HUES6 (cell line): ENCODE results near the gene SLC44A3.
A peak's percentile ranks its signal among the peaks of the same experiment; 100 is the strongest.
"Not testable (repeated sequence)": the region's sequence is repeated elsewhere in the genome, so short reads cannot be mapped to it uniquely, and the experiment has no call there.

Source experiments
- H3K27ac ChIP-seq: 2 replicates; pipeline ENCODE4 v1.7.0; 2013; ENCODE audit warnings: low read depth, mild to moderate bottlenecking, low read length, inconsistent platforms
- H3K27me3 ChIP-seq: 2 replicates; pipeline ENCODE4 v1.6.1; 2013; ENCODE audit warnings: low read length; ENCODE audit not compliant: control insufficient read depth, insufficient read depth
- H3K36me3 ChIP-seq: 2 replicates; pipeline ENCODE4 v1.6.1; 2013; ENCODE audit warnings: low read length; ENCODE audit not compliant: control insufficient read depth, insufficient read depth
- H3K4me1 ChIP-seq: 2 replicates; pipeline ENCODE4 v1.6.1; 2013; ENCODE audit warnings: low read length; ENCODE audit not compliant: control insufficient read depth, insufficient read depth
- H3K4me3 ChIP-seq: 2 replicates; pipeline ENCODE4 v1.5.1; 2013; ENCODE audit warnings: low read depth, low read length
- H3K9ac ChIP-seq: one replicate; pipeline ENCODE4 v1.6.1; 2013; ENCODE audit warnings: mild to moderate bottlenecking, low read length
- H3K9me3 ChIP-seq: 2 replicates; pipeline ENCODE4 v1.6.1; 2013; ENCODE audit warnings: low read depth, low read length; ENCODE audit not compliant: control insufficient read depth, insufficient read depth

Gene SLC44A3

GRCh38 chr1:94832931-94833585 lies 12.9 kb downstream of the SLC44A3 start:
- Histone ChIP-seq H3K36me3 (no peaks in the 10 kb centered on the region), H3K27me3 (no peaks in the 10 kb centered on the region), H3K4me3 (no peak overlapping the region), H3K4me1 (no peaks in the 10 kb centered on the region), H3K27ac (no peak overlapping the region), H3K9me3 (no peaks in the 10 kb centered on the region), H3K9ac (no peak overlapping the region)

GRCh38 chr1:94836891-94837290 lies 16.7 kb downstream of the SLC44A3 start:
- Histone ChIP-seq H3K4me1 (no peaks in the 10 kb centered on the region), H3K9me3 (no peaks in the 10 kb centered on the region), H3K4me3 (no peak overlapping the region), H3K9ac (no peak overlapping the region), H3K27me3 (no peaks in the 10 kb centered on the region), H3K27ac (no peak overlapping the region), H3K36me3 (no peaks in the 10 kb centered on the region)

GRCh38 chr1:94840381-94840780 lies 20.2 kb downstream of the SLC44A3 start:
- not testable (repeated sequence) for H3K4me3 ChIP-seq

GRCh38 chr1:94840808-94841207 lies 20.7 kb downstream of the SLC44A3 start:
- H3K36me3 ChIP-seq = no peaks in the 10 kb centered on the region
- no peak overlapping the region for H3K4me3 ChIP-seq
- no peaks in the 10 kb centered on the region for H3K4me1 ChIP-seq
- no peak overlapping the region for H3K9ac ChIP-seq
- H3K9me3 ChIP-seq = no peaks in the 10 kb centered on the region
- H3K27ac ChIP-seq = no peak overlapping the region
- no peaks in the 10 kb centered on the region for H3K27me3 ChIP-seq

More at GRCh38 chr1:94840381-94840780, 20.2 kb downstream of the SLC44A3 start:
- not testable (repeated sequence) for H3K27ac ChIP-seq, H3K4me1 ChIP-seq, H3K36me3 ChIP-seq, H3K9me3 ChIP-seq, H3K27me3 ChIP-seq, H3K9ac ChIP-seq

DNA sequence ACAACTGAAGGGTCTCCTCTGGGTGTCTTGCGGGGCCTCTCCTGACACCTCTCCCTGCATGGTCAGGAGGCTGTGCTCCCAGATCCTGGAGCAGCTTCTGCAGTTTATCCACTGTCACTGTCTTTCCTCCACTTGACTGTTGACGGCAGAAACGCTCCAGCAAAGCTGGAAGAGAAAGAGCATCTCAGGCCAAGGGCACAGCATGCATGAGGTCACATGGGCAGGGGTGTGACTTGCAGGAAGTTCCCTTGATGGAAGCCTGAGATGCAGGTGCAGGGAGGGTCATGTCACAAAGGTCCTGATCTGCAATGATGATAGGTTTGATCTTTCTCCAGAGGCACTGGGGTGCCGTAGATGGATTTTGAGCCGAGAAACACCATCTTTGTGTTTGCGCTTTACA lies 23.3 kb downstream of the SLC44A3 start:
- no peaks in the 10 kb centered on the region for H3K27me3 ChIP-seq
- H3K27ac ChIP-seq = no peak overlapping the region
- H3K9me3 ChIP-seq = no peaks in the 10 kb centered on the region
- no peaks in the 10 kb centered on the region for H3K36me3 ChIP-seq
- no peaks in the 10 kb centered on the region for H3K4me1 ChIP-seq
- H3K4me3 ChIP-seq = no peak overlapping the region
- H3K9ac ChIP-seq = no peak overlapping the region

- H3K9ac ChIP-seq = no peak overlapping the region
- no peaks in the 10 kb centered on the region for H3K4me1 ChIP-seq
- no peak overlapping the region for H3K27ac ChIP-seq
- H3K9me3 ChIP-seq = no peaks in the 10 kb centered on the region
- H3K36me3 ChIP-seq = no peaks in the 10 kb centered on the region
- H3K27me3 ChIP-seq = no peaks in the 10 kb centered on the region
- H3K4me3 ChIP-seq = no peak overlapping the region
Measured at GRCh38 chr1:94843846-94844245, 23.7 kb downstream of the SLC44A3 start.

- Histone ChIP-seq H3K27ac (no peak overlapping the region), H3K36me3 (no peaks in the 10 kb centered on the region)
Measured at GRCh38 chr1:94846308-94846707, 26.2 kb downstream of the SLC44A3 start.

DNA sequence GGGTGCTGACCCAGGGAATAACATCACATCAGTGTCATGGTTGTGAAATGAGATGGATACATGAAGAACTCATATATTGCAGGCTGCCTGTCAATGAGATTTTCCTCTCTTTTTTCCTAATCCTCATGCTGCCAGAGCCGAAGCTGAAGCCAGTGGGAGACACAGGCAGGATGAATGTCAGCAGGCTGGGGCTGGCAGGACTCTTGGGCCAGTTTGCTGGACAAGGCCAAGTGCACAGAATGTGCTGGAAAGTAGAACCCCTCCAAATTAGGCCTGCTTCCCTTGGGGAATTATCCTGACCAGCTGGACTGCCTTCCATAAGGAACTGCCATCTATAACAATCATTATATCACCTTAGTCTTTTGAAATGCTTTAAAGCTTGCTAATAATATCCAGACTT lies 31.4 kb downstream of the SLC44A3 start:
- peaks cover 6% of the 10 kb centered on the region for H3K4me1 ChIP-seq
- H3K9me3 ChIP-seq = no peaks in the 10 kb centered on the region
- no peak overlapping the region for H3K4me3 ChIP-seq
- H3K36me3 ChIP-seq = no peaks in the 10 kb centered on the region
- no peak overlapping the region for H3K9ac ChIP-seq
- no peak overlapping the region for H3K27ac ChIP-seq
- H3K27me3 ChIP-seq = peaks cover 10% of the 10 kb centered on the region

More at GRCh38 chr1:94846308-94846707, 26.2 kb downstream of the SLC44A3 start:
- H3K4me1 ChIP-seq = no peaks in the 10 kb centered on the region
- H3K9me3 ChIP-seq = no peaks in the 10 kb centered on the region
- no peaks in the 10 kb centered on the region for H3K27me3 ChIP-seq
- no peak overlapping the region for H3K4me3 ChIP-seq
- no peak overlapping the region for H3K9ac ChIP-seq

DNA sequence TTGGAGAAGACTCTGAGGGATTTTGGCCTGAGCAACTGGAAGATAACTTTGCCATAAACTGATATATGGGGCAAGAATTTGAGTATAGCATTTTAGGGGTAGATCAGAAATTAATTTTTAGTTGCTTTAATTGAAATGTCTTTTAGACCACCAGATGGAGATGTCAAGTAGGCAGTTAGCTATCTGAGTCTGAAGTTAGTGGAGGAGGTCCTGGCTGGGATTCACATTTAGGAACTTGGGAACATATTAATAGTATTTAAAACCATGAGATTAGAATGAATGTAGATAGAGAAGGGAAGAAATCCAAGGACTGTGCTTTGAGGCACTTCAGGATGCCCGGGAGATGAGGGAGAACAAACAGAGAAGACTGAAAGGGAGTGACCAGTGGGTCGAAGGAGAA lies 32.6 kb downstream of the SLC44A3 start:
- Histone ChIP-seq H3K4me1 (peaks cover 6% of the 10 kb centered on the region), H3K9ac (no peak overlapping the region), H3K36me3 (no peaks in the 10 kb centered on the region), H3K9me3 (no peaks in the 10 kb centered on the region), H3K4me3 (no peak overlapping the region), H3K27me3 (peaks cover 10% of the 10 kb centered on the region), H3K27ac (no peak overlapping the region)

DNA sequence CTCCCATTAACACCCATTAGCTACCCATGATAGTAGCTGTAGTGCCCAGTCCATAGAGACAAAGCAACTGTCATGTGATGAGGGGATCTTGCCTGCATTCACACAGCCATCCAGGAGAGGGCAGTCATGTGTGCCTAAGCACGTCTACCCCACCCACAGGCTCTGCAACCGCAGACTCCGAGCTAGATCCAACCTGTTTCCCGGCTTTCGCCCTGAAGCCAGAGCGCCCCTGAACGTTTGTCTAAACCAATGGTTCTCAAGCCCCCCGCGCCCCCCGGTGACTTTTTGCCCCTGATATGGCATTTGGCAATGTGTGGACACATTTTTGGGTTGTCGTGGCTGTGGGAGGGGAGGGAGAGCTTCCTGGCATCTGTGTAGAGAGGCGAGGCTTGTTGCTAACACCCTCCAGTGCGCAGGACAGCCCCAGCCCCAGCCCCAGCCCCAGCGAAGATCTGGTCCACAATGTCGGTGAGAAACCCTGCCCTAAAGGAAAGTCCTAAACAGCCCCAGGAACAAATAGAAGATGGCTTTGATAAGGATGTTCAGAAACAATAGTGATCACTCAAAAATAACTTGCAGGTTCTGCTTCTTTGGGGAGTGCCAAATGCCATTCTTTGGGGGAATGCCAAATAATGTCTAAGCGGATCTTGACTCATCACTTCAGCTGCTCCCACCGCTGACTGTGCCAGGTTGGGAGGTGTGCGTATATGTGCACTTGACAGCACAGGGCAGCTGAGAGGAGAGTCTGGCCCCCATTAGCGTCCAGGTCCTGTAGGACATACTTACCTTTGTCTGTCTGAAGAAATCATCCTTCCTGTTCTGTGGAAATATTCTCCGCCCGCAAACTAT lies 34.5 kb downstream of the SLC44A3 start:
- Histone ChIP-seq H3K27me3 (peaks cover 10% of the 10 kb centered on the region), H3K27ac (no peak overlapping the region), H3K9me3 (no peaks in the 10 kb centered on the region), H3K9ac (no peak overlapping the region), H3K4me3 (peak overlapping the region; percentile 48), H3K4me1 (peaks cover 9% of the 10 kb centered on the region), H3K36me3 (no peaks in the 10 kb centered on the region)

DNA sequence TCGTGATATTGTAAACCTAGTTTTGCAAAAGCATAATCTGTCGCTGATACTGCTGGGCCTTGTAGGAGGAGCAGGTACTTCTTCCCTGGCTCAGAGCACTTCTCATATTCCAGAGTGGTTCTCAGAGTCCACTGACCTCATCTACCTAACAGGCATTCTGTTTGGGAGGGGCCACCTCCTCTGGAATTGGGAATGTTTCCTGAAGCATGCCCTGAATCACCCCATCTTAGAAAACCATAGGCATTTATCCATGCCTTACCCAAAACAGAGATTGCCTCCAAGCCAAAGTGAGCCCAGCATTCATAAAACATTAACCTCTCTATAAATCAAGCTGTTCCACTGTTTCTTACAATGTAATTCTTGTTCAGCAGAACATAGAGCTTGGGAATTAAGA lies 35.1 kb downstream of the SLC44A3 start:
- Histone ChIP-seq H3K4me1 (peaks cover 9% of the 10 kb centered on the region), H3K27ac (no peak overlapping the region), H3K36me3 (no peaks in the 10 kb centered on the region), H3K4me3 (no peak overlapping the region), H3K9ac (no peak overlapping the region), H3K27me3 (peaks cover 10% of the 10 kb centered on the region), H3K9me3 (no peaks in the 10 kb centered on the region)
